HG03378 (cell line): ENCODE measurements around the gene SCAF11.
"Not testable (repeated sequence)": the region's sequence is repeated elsewhere in the genome, so short reads cannot be mapped to it uniquely, and the experiment has no call there.

Source experiments
- ATAC-seq: cut with Tn5 transposase; IDR thresholded peaks from one replicate; pipeline ENCODE4 v1.9.1; 2021; ENCODE audit warnings: mild to moderate bottlenecking, moderate library complexity; ENCODE audit not compliant: unreplicated experiment

Gene SCAF11

GRCh38 chr12:45990468-45991283, at the start of gene SCAF11:
Gene SCAF11 (minus strand): TSS chr12:45990574. CDS start chr12:45964167, 26,407 bp downstream.
- ATAC-seq: peak; percentile 58

GRCh38 chr12:46037066-46037465, 46.7 kb upstream of the SCAF11 start:
- not testable (repeated sequence) for ATAC-seq

GRCh38 chr12:46027172-46027571, 36.8 kb upstream of the SCAF11 start:
- ATAC-seq: no peak

GRCh38 chr12:46024099-46024498, 33.7 kb upstream of the SCAF11 start:
- ATAC-seq: no peak

- ATAC-seq: no peak
These were observed 30.4 kb upstream of the SCAF11 start for GRCh38 chr12:46020768-46021167.

GRCh38 chr12:46018712-46019111, 28.3 kb upstream of the SCAF11 start:
- not testable (repeated sequence) for ATAC-seq

GRCh38 chr12:46017866-46018375, 27.5 kb upstream of the SCAF11 start:
- not testable (repeated sequence) for ATAC-seq

GRCh38 chr12:46005823-46006222, 15.4 kb upstream of the SCAF11 start:
- ATAC-seq: no peak

- ATAC-seq: no peak
These were observed 14.9 kb upstream of the SCAF11 start for GRCh38 chr12:46005151-46005797.

GRCh38 chr12:46004715-46005114, 14.3 kb upstream of the SCAF11 start:
- no peak for ATAC-seq

GRCh38 chr12:46000076-46000475, 9.7 kb upstream of the SCAF11 start:
- not testable (repeated sequence) for ATAC-seq

GRCh38 chr12:45994736-45995135, 4.4 kb upstream of the SCAF11 start:
- ATAC-seq: no peak

- peak; percentile 34 for ATAC-seq
These were observed 1.2 kb upstream of the SCAF11 start for GRCh38 chr12:45991284-45992249.

- ATAC-seq: peak; percentile 26
These were observed 480 bp downstream of the SCAF11 start for GRCh38 chr12:45989721-45990467.

GRCh38 chr12:45989287-45989686, 1.1 kb downstream of the SCAF11 start:
- ATAC-seq: no peak

- ATAC-seq: no peak
These were observed 2.1 kb downstream of the SCAF11 start for GRCh38 chr12:45988264-45988663.

GRCh38 chr12:45987340-45987727, 3.0 kb downstream of the SCAF11 start:
- ATAC-seq: no peak

- ATAC-seq: no peak
These were observed 3.6 kb downstream of the SCAF11 start for GRCh38 chr12:45986641-45987339.

- ATAC-seq: no peak
These were observed 9.1 kb downstream of the SCAF11 start for GRCh38 chr12:45981075-45981837.
